BJ (cell line): Measurements from ENCODE around the gene KDM5C. TPM values are rescaled to one million over a fixed set of nuclear protein-coding genes. Genes with fewer than 3 reads are reported as not detected.

Experiments used
- CTCF ChIA-PET: fragments of 350-600 bp; formaldehyde crosslinking; extraction: SDS; loops from one replicate; lab custom pipeline; 2021; ENCODE audit warnings: antibody characterized with exemption, inconsistent platforms; lab: Yijun Ruan, JAX
- POLR2A ChIA-PET: fragments of 300-600 bp; sonication (Branson Sonifier 250); formaldehyde crosslinking; extraction: SDS; loops from one replicate; lab custom pipeline; 2021; ENCODE audit warnings: antibody characterized with exemption; lab: Charles Lee
- DNase-seq: peaks from one replicate; pipeline ENCODE4 v3.0.0-alpha.2; 2011; ENCODE audit warnings: low read depth
- H3K27me3 ChIP-seq: 2 replicates; pipeline ENCODE4 v1.6.0; 2011; ENCODE audit warnings: low read length; ENCODE audit not compliant: control insufficient read depth, insufficient read depth
- H3K36me3 ChIP-seq: 2 replicates; pipeline ENCODE4 v1.5.1; 2011; ENCODE audit warnings: low read length; ENCODE audit not compliant: control insufficient read depth, insufficient read depth
- H3K4me3 ChIP-seq: 2 replicates; pipeline ENCODE4 v1.5.1; 2011; ENCODE audit warnings: low read depth, mild to moderate bottlenecking, control low read depth, low read length
- polyA plus RNA-seq: library from polyadenylated mRNA; depleted of rRNA; stranded (reverse); fragments of >200 nt; gene quantifications from 2 replicates; pipeline ENCODE4 v1.2.3, GENCODE V29; 2011
- TF ChIP-seq, protein P1 (sequence below): IDR thresholded peaks from 2 replicates; pipeline ENCODE4 v1.5.1; 2011; ENCODE audit warnings: low read depth, mild to moderate bottlenecking, control low read depth, inconsistent platforms, low read length, moderate library complexity; ENCODE audit not compliant: insufficient read depth

KDM5C gene
- polyA plus RNA-seq, 1 experiment, result 67.1 TPM

DNA sequence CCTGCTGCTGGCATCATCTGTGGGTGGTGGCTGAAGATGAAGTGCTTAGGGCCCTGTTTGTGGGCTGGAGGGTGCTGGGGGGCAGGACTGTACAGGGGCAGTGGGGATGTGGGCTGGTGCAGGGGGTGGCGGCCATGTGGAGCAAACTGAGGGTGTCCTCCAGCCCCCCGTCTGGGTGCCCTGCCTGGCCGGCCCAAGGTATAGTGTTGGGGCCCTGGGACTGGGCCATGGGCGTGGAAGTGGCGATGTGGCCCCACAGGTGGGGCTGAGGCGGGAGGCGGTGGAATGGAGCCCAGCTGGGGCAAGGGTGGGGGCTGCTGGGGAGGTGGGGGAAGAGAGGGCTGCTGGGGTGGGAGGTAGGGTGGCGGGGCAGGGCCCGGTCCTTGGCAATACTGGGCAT is 9.5 kb upstream of the KDM5C start:
- TF ChIP-seq, protein P1, sequence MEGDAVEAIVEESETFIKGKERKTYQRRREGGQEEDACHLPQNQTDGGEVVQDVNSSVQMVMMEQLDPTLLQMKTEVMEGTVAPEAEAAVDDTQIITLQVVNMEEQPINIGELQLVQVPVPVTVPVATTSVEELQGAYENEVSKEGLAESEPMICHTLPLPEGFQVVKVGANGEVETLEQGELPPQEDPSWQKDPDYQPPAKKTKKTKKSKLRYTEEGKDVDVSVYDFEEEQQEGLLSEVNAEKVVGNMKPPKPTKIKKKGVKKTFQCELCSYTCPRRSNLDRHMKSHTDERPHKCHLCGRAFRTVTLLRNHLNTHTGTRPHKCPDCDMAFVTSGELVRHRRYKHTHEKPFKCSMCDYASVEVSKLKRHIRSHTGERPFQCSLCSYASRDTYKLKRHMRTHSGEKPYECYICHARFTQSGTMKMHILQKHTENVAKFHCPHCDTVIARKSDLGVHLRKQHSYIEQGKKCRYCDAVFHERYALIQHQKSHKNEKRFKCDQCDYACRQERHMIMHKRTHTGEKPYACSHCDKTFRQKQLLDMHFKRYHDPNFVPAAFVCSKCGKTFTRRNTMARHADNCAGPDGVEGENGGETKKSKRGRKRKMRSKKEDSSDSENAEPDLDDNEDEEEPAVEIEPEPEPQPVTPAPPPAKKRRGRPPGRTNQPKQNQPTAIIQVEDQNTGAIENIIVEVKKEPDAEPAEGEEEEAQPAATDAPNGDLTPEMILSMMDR, result no peak
- Histone ChIP-seq H3K4me3 (no peak overlapping the region), H3K27me3 (no peaks in the 10 kb centered on the region), H3K36me3 (no peaks in the 10 kb centered on the region; the same call in 1 of the 2 replicates)
- CTCF ChIA-PET, result no interaction called here
- POLR2A ChIA-PET, result no interaction called here
- no peak for DNase-seq

DNA sequence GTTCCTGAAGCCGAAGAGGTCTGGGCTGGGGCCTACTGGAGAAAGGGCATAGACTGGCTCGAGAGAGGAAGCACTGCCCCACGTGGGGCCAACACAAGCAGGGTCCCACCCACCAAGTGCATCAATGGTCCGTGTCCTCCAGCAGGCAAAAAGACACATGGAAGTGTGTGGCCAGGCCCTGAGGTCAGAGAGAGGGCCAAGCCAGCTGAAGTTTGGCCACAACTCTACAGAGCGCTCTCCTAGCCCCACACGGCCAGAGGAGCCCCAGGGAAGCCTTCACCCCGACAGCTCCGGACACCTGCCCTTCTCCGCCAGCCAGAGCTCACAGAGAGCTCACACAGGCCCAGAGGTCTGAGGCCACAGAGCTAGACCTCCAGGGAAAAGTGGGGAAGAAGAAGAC is 8.5 kb upstream of the KDM5C start:
- POLR2A ChIA-PET, result no interaction called here
- Histone ChIP-seq H3K4me3 (no peak overlapping the region), H3K36me3 (no peaks in the 10 kb centered on the region; the same call in 1 of the 2 replicates), H3K27me3 (no peaks in the 10 kb centered on the region)
- CTCF ChIA-PET, result no interaction called here
- TF ChIP-seq, protein P1, result no peak
- DNase-seq, result no peak

DNA sequence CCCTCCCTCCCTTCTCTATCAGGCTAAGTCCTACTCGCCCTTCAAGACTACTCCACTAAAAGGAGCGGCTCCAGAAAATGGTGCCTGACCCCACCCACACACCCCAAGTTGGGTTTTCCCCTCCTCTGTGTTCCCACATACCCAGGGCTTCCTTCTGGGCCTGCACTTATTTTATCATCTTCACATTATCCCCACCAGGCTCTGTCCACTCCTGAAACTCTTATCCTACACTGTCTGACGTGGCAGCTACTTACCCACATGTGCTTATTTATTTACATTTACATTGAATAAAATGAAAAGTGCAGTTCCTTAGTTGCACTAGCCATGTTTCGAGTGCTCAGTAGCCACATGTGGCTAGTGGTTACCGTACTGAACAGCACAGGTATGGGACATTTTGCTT is 5.1 kb upstream of the KDM5C start:
- H3K36me3 ChIP-seq, result no peaks in the 10 kb centered on the region
- no peak for DNase-seq
- ChIA-PET POLR2A (no interaction called here), CTCF (no interaction called here)
- H3K4me3 ChIP-seq, result no peak overlapping the region
- no peaks in the 10 kb centered on the region for H3K27me3 ChIP-seq
- TF ChIP-seq, protein P1, result no peak

DNA sequence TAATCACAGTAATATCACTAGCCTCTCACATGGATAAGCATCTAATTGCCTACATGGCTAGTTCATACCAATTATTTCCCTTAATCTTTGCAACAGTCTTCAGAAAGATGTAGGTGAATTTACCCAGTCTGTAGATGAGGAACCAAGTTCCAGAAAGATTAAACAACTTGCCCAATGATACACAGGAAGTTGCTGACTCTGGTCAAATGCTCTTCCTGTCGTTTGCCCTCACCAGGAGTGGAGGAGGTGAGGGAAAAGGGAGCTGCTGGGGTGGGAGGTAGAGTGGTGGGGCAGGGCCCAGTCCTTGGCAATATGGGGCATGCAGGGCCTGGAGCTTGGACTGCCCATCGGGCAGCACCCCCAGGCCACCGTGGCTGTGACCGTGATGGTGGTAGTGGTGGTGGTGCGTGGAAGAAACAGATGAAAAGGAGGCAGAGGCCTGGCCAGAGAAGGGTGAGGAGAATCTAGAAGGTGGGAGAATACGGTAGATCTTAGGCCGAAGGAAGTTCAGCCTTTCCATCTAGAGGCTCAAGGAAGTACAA is 2.3 kb upstream of the KDM5C start:
- CTCF ChIA-PET, result no interaction called here

DNA sequence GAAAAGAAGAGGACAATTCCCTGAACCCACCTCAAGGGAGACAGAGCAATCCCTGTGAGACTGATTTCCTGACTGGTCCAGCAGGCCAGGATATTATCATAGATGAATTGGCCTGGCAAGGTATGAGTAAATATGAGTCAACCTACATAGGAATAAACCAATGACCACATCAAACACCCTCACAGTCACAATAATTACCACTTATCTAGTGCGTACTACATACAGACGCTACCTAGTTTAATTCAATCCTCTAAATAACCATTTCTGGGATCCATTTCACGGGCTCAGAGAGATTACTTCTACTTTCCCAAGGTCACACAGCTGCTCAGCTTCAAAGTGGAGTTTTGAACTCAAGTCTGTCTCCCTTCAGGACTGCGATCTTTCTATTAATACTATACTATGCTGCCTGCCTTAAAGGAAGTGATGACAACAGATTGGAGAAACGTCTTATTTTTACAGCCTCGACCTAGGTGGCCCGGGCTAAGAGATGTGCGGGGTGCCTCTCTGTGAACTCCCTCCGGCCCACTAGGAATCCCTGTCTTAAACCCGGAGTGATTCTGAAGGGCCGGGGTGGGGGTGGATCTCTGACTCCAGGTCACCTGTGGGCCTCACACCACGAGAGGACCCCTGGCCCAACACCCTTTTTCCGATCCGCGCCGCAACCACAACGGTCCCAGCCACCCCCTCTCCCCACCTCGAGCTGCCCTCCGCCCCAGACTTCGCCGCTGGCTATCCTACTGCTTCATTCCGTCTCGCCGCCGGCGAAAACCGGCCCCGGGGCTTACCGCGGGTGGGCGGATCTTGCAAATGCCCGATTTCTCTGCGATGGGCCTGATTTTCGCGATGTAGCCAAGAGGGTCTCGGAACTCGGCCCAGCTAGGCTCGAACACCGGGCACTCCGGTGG is 800 bp downstream of the KDM5C start:
- CTCF ChIA-PET, result no interaction called here
- Histone ChIP-seq H3K27me3 (no peaks in the 10 kb centered on the region), H3K36me3 (0 out of 2 replicates have a peak, but pooled peaks cover 2% of the 10 kb centered on the region), H3K4me3 (peak overlapping the region; percentile 87)
- POLR2A ChIA-PET, result no interaction called here
- TF ChIP-seq, protein P1, result no peak
- DNase-seq, result no peak

More for the DNA sequence above, 2.3 kb upstream of the KDM5C start:
- POLR2A ChIA-PET, result no interaction called here
- Histone ChIP-seq H3K27me3 (no peaks in the 10 kb centered on the region), H3K36me3 (no peaks in the 10 kb centered on the region), H3K4me3 (no peak overlapping the region)
- TF ChIP-seq, protein P1, result no peak
- no peak for DNase-seq
